Thyroid gland (tissue), 4 donors: ENCODE measurements around the gene VAMP5.
A peak's percentile ranks its signal among the peaks of the same experiment; 100 is the strongest.

Experiments
- CTCF ChIP-seq, 6 experiments: fragments of 200-600 bp in 3 of 6; fragments of 450-650 bp in 3 of 6; sonication (generic) in 3 of 6; IDR thresholded peaks; one replicate each; pipeline ENCODE4 v1.5.1; 2016 to 2019; ENCODE audit warnings: antibody characterized with exemption in 6 of 6, mild to moderate bottlenecking in 2 of 6, inconsistent platforms in 1 of 6, moderate library complexity in 1 of 6
- POLR2A ChIP-seq, 2 donors: fragments of 450-650 bp; IDR thresholded peaks; one replicate each; pipeline ENCODE4 v1.6.1; 2017; ENCODE audit warnings: antibody characterized with exemption in 2 of 2, mild to moderate bottlenecking in 2 of 2, moderate library complexity in 1 of 2

GRCh38 chr2:85561280-85562212 is 22.7 kb upstream of the VAMP5 start, which contains the start of gene GGCX:
- TF ChIP-seq CTCF (IDR thresholded peaks at IDR 0.05) (peak in 2 of 6 experiments; percentile 16 to 35), POLR2A (IDR thresholded peaks at IDR 0.05) (peak in 1 of 2 donors; percentile 87)
